Activated naive CD8-positive, alpha-beta T cell treated with anti-CD3 and anti-CD28 coated beads, Interleukin-2, amount 10 ng/mL, durations not matched to agents 7 days and 5 days (primary cell): ENCODE results near the gene ACTBL2. TPM values are rescaled to one million over a fixed set of nuclear protein-coding genes. Genes with fewer than 3 reads are reported as not detected.

Experiments
- ATAC-seq: fragments of 150-1000 bp; cut with Tn5 transposase; one replicate; pipeline ENCODE4 v1.10.0; 2021; ENCODE audit warnings: low read depth, moderate library complexity
- POLR2A ChIA-PET: fragments of 350-600 bp; sonication (Branson Sonifier 250); formaldehyde crosslinking; loops from one replicate; lab custom pipeline; 2021; ENCODE audit warnings: antibody characterized with exemption; lab: Charles Lee
- DNase-seq: peaks from one replicate; pipeline ENCODE4 v3.0.0; 2021
- H3K27ac Mint-ChIP-seq: one replicate; pipeline ENCODE4 v1.8.0; 2022; ENCODE audit warnings: mild to moderate bottlenecking, mixed read lengths
- H3K27me3 Mint-ChIP-seq: one replicate; pipeline ENCODE4 v1.8.0; 2022; ENCODE audit warnings: mild to moderate bottlenecking, moderate library complexity, mixed read lengths
- H3K36me3 Mint-ChIP-seq: one replicate; pipeline ENCODE4 v1.8.0; 2021; ENCODE audit warnings: mild to moderate bottlenecking, mixed read lengths
- H3K4me1 Mint-ChIP-seq: one replicate; pipeline ENCODE4 v1.8.0; 2021; ENCODE audit warnings: mixed read lengths
- H3K4me3 Mint-ChIP-seq: one replicate; pipeline ENCODE4 v1.8.0; 2022; ENCODE audit warnings: mild to moderate bottlenecking, moderate library complexity, mixed read lengths
- H3K9me3 Mint-ChIP-seq: one replicate; pipeline ENCODE4 v1.8.0; 2021; ENCODE audit warnings: mixed read lengths
- total RNA-seq, 2 experiments: library from RNA; stranded (reverse); gene quantifications; one replicate each; pipeline ENCODE4 v1.2.3, GENCODE V29; 2021

Gene ACTBL2
- total RNA-seq, 2 experiments from 2014 or later: not detected

DNA sequence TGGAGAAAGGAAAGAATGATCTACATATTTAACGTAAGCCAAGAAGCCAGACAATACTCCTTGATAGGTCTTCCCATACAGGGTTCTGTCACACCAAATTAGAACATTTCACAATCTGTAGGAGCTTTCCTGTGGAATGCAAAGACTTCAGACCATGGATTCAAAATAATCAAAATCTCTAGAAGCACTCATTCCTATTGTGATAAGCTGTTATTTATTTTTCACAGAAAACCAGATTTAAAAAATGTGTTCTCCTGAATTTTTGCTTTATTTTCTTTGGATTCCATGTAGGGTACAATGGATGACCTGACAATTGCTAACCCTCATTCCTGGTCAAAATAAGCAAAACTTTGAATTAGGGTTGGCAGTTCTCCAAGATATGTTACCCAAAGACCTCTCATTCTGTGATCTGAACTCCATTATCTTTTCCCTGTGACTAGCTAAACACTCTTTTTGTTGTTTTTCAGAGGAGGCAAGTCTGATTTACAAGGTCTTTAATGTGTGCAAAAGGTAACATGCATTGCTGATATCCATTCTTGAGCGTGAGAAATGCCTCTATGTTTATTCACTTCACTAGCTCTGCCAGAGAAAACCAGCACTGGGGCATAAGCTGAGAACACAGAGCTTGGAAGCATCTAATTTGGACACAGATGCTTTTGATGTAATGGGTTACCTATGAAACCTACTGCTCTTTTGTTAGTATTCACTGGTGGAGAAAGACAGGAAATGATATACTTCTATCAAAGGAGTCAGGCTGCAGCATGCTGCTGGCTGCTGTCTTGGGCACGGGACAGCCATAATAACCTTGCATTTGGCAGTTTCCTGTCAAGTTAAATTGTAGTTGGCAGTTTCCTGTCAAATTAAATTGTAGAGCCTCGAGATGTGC, 31.4 kb downstream of the ACTBL2 start:
- no peaks in the 10 kb centered on the region for H3K36me3 Mint-ChIP-seq
- peaks cover 2% of the 10 kb centered on the region for H3K4me1 Mint-ChIP-seq
- DNase-seq (no peak), ATAC-seq (no peak)
- H3K27ac Mint-ChIP-seq: no peak overlapping the region
- H3K9me3 Mint-ChIP-seq: no peaks in the 10 kb centered on the region
- POLR2A ChIA-PET: no interaction called here
- H3K27me3 Mint-ChIP-seq: peaks cover 2% of the 10 kb centered on the region
- H3K4me3 Mint-ChIP-seq: no peak overlapping the region

DNA sequence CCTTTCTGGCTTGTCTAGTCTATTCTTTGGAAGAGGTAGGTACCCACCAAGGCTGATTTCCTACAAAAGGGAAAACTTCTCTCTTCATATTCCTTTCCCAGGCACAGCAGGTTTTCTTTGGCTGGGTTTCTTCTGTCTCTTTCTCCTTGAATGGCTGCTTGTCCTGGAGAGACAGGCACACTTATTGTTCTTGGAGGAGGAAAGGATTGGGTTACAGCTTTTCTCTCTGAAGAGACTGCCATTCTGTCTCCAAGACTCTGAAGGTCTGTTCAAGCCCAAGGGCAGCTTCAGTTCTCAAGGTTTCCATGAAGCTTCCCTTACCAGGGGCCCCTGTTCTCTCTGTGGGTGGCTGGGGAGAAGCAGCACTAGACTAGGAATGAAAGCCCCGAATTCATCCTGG, 33.9 kb downstream of the ACTBL2 start:
- peaks cover 2% of the 10 kb centered on the region for H3K4me1 Mint-ChIP-seq
- H3K4me3 Mint-ChIP-seq: no peak overlapping the region
- no peaks in the 10 kb centered on the region for H3K9me3 Mint-ChIP-seq
- ATAC-seq: no peak
- no peak overlapping the region for H3K27ac Mint-ChIP-seq
- no peak for DNase-seq
- POLR2A ChIA-PET: no interaction called here
- H3K27me3 Mint-ChIP-seq: peaks cover 7% of the 10 kb centered on the region
- H3K36me3 Mint-ChIP-seq: no peaks in the 10 kb centered on the region

- Mint-ChIP-seq H3K36me3 (no peaks in the 10 kb centered on the region), H3K4me1 (peaks cover 2% of the 10 kb centered on the region), H3K27ac (no peak overlapping the region), H3K9me3 (no peaks in the 10 kb centered on the region), H3K4me3 (no peak overlapping the region), H3K27me3 (peaks cover 11% of the 10 kb centered on the region)
- DNase-seq (no peak), ATAC-seq (no peak)
- POLR2A ChIA-PET: no interaction called here
These were observed 34.3 kb downstream of the ACTBL2 start for GRCh38 chr5:57448287-57448686.

- POLR2A ChIA-PET: no interaction called here
- no peak overlapping the region for H3K27ac Mint-ChIP-seq
- DNase-seq (no peak), ATAC-seq (no peak)
- H3K4me1 Mint-ChIP-seq: peaks cover 2% of the 10 kb centered on the region
- no peak overlapping the region for H3K4me3 Mint-ChIP-seq
- H3K9me3 Mint-ChIP-seq: no peaks in the 10 kb centered on the region
- no peaks in the 10 kb centered on the region for H3K36me3 Mint-ChIP-seq
- peaks cover 11% of the 10 kb centered on the region for H3K27me3 Mint-ChIP-seq
These were observed 35.0 kb downstream of the ACTBL2 start for GRCh38 chr5:57447658-57448057.

DNA sequence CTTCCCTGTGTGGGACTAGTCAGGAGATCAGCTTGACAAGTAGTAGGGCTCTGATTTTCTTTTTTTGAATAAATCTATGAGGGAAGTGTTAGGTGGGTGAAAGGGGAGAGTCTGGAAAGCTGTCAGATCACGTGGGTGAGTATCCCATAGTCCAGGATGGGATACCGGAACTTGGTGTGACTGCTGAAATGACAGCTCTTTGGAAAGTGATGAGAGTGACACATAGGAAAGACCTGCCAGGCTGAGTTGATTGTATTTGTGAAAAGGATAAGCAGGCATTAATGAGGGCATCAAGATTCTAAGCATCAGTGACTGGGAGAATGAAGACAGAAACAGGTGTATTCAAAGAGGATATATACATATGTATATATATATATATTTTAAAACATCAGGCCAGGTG, 35.6 kb downstream of the ACTBL2 start:
- peaks cover 11% of the 10 kb centered on the region for H3K27me3 Mint-ChIP-seq
- no peak for DNase-seq
- no peak overlapping the region for H3K27ac Mint-ChIP-seq
- no peaks in the 10 kb centered on the region for H3K9me3 Mint-ChIP-seq
- POLR2A ChIA-PET: no interaction called here
- H3K4me3 Mint-ChIP-seq: no peak overlapping the region
- no peaks in the 10 kb centered on the region for H3K36me3 Mint-ChIP-seq
- no peak for ATAC-seq
- peaks cover 2% of the 10 kb centered on the region for H3K4me1 Mint-ChIP-seq

DNA sequence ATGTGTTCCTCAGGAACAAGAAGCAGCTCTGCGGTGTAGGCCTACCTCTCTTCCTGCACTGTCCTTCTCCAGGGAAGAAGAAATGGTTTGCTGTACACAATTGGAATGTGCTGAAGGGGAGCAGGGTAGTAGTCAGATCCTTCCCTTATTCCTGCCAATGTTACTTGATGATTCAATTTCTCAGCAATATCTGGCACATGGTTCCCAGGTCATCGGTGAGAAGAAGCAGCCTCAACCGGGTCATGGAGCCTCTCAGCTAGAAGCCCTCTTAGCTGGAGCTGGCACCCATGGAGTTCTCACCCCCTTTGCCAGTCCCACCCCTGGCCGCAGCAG, 36.9 kb downstream of the ACTBL2 start:
- POLR2A ChIA-PET: no interaction called here
- Mint-ChIP-seq H3K27me3 (peaks cover 11% of the 10 kb centered on the region), H3K9me3 (no peaks in the 10 kb centered on the region), H3K4me3 (no peak overlapping the region), H3K27ac (no peak overlapping the region), H3K36me3 (no peaks in the 10 kb centered on the region), H3K4me1 (no peaks in the 10 kb centered on the region)
- DNase-seq (no peak), ATAC-seq (no peak)

DNA sequence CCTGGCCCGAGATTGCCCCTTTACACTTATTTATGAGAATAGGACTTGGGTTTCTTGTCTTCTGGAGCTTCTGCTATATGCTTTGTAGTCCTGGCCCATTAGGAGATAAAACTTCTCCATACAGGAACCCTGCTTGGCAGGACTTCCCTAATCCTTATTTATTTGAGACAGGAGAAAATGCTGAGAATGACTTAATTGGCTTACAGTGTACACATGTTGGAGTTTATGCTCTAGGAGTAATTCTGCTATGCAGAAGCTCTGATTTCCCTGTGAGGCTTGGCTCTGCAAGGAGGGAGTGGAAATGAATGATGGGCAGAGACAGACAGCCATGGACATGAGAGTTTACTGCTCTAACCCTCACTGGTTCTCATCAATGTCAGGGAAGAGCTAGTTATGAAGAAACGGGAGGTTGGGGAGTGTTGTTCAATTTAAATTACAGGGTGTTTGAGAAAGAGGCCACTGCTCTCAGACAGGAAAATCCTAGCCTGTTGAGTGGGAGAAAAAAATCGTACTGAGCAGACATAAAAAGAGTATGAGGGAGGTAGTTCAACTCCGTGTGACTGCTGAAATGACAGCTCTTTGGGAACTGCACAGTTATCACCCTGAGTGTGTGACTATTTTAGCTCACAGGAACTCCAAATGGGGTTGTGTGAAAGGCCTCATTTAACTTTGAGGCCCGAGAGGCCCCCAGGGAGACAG, 37.5 kb downstream of the ACTBL2 start:
- Mint-ChIP-seq H3K27me3 (peaks cover 11% of the 10 kb centered on the region), H3K4me1 (no peaks in the 10 kb centered on the region), H3K27ac (no peak overlapping the region), H3K9me3 (no peaks in the 10 kb centered on the region), H3K4me3 (no peak overlapping the region), H3K36me3 (no peaks in the 10 kb centered on the region)
- ATAC-seq (no peak), DNase-seq (no peak)
- POLR2A ChIA-PET: no interaction called here

DNA sequence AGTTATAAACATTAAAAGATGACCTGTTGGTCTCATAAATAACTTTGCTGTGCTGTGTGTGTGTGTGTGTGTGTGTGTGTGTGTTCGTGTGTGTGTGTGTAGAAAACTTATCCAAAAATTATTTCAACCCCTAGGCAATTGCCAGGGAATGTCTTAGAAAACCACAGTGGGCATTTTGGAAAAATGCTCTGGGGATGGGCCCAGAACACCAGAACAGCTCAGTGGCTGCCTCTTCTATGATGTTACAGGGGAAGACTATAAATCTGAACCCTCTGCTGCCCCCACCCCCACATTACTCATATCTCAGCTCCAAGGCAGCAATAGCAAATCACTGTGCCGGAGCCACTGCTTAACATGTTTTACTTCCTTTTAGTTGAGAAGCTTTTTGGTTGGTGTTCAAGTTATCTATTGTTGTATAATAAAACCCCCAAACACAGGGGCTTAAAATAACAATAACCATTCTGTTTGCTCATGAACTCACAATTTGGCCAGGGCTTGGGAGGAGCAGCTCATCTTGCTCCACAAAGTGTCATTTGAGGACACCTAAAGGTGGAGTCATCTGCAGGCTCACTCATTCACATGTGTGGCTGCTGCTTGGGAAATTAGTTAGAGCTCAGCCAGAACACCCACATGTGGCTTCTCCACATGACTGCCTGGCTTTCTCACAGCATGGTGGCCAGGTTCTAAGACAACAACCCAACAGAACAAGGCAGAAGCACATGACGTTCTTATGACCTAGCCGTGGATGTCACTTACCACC, 40.4 kb downstream of the ACTBL2 start:
- Mint-ChIP-seq H3K9me3 (no peaks in the 10 kb centered on the region), H3K4me3 (no peak overlapping the region), H3K27ac (no peak overlapping the region), H3K4me1 (no peaks in the 10 kb centered on the region), H3K36me3 (no peaks in the 10 kb centered on the region), H3K27me3 (peaks cover 9% of the 10 kb centered on the region)
- DNase-seq (no peak), ATAC-seq (no peak)
- POLR2A ChIA-PET: no interaction called here

- POLR2A ChIA-PET: no interaction called here
- no peaks in the 10 kb centered on the region for H3K4me1 Mint-ChIP-seq
- ATAC-seq (no peak), DNase-seq (no peak)
- no peak overlapping the region for H3K27ac Mint-ChIP-seq
- no peaks in the 10 kb centered on the region for H3K9me3 Mint-ChIP-seq
- peaks cover 9% of the 10 kb centered on the region for H3K27me3 Mint-ChIP-seq
- no peak overlapping the region for H3K4me3 Mint-ChIP-seq
- H3K36me3 Mint-ChIP-seq: no peaks in the 10 kb centered on the region
These were observed 41.1 kb downstream of the ACTBL2 start for GRCh38 chr5:57441557-57441956.

DNA sequence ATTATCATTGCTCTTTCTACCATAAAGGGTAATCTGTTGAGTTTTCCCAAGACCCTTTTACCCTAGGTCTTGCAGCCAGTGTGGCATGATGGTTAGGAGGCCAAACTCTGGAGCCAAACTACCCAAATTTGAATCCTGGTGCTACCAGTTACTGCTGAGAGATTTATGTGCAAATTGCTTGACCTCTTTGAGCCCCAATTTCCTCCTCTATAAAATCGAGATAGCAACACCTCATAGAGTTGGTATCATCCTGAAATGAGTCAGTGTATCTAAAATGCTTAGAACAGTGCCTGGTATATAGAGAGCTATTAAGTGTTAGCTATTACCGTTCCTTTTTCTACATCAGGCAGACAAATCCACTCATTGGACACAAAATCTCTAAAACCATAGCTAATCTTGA, 43.0 kb downstream of the ACTBL2 start:
- Mint-ChIP-seq H3K36me3 (no peaks in the 10 kb centered on the region), H3K4me1 (no peaks in the 10 kb centered on the region), H3K27me3 (peaks cover 8% of the 10 kb centered on the region), H3K27ac (no peak overlapping the region), H3K9me3 (no peaks in the 10 kb centered on the region), H3K4me3 (no peak overlapping the region)
- DNase-seq (no peak), ATAC-seq (no peak)
- POLR2A ChIA-PET: no interaction called here

DNA sequence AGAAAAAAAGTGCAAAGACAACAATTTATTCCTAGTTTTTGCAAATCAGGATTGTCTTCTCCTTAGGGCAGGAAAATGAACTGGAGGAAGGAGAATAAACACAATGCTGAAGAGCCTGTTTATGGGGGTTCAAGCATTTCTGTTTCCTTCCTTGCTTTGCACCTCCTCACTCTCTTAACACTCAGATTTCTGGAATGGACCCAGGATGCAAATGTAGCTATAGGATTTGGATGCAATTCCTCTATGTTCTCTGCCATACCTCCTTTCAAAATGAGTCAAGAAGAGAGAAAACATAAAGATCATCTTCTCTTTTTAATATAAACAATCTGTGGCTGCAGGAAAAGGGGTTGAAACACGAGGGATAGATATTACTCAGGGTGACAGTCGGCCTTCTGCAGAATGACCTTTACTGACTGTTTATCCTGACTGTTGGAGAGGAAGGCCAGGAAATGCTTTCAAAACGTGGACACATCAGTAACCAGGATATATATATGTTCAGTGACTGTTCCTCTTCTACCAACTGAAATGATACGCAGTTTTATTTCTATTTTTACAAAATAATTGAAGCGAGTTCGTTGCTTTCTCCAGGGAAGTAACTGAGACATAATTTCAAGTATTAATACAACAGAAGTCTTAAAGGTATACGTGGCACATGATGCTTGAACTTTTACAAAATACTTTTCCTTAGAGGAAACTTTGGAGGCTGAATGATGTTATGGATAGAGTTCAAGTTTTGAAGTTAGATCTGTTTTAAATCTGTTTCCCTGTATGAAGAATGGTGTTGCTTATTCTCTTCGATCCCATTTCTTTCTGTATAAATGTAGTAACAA, 44.4 kb downstream of the ACTBL2 start:
- Mint-ChIP-seq H3K4me3 (no peak overlapping the region), H3K27ac (no peak overlapping the region), H3K27me3 (peaks cover 6% of the 10 kb centered on the region), H3K4me1 (no peaks in the 10 kb centered on the region), H3K36me3 (no peaks in the 10 kb centered on the region), H3K9me3 (no peaks in the 10 kb centered on the region)
- POLR2A ChIA-PET: no interaction called here
- no peak for ATAC-seq
- DNase-seq: no peak

- DNase-seq: no peak
- Mint-ChIP-seq H3K27ac (no peak overlapping the region), H3K36me3 (no peaks in the 10 kb centered on the region), H3K27me3 (peaks cover 8% of the 10 kb centered on the region), H3K9me3 (no peaks in the 10 kb centered on the region), H3K4me1 (no peaks in the 10 kb centered on the region), H3K4me3 (no peak overlapping the region)
- ATAC-seq: no peak
- POLR2A ChIA-PET: no interaction called here
These were observed 46.0 kb downstream of the ACTBL2 start for GRCh38 chr5:57436586-57436985.

DNA sequence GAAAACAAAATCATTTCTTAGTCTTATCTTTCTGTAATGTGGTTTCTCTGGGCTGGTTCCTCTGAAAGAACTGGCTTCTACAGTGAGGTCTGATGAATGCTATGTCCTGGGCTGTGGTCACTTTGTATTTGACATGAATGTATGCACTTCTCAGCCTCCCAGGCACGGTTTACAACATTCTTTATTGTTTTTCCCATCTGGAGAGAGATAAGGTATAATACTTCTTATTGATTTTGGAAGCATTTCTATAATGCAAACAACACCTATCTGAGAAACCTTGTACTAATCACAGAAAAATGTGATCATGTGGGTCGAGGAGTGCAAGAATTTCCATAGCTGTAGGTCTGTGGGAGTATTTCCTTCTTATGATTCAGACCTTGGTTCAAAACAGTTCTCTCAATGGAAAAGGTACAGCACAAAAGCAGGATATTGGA, 46.9 kb downstream of the ACTBL2 start:
- H3K4me1 Mint-ChIP-seq: no peaks in the 10 kb centered on the region
- no peak for DNase-seq
- no peak overlapping the region for H3K4me3 Mint-ChIP-seq
- no peak for ATAC-seq
- POLR2A ChIA-PET: no interaction called here
- peaks cover 11% of the 10 kb centered on the region for H3K27me3 Mint-ChIP-seq
- H3K27ac Mint-ChIP-seq: no peak overlapping the region
- H3K9me3 Mint-ChIP-seq: no peaks in the 10 kb centered on the region
- no peaks in the 10 kb centered on the region for H3K36me3 Mint-ChIP-seq
